Choroid plexus epithelial cell (primary cell): ENCODE data around the gene EGFL7.

ENCODE experiments used
- DNase-seq: peaks from one replicate; pipeline ENCODE4 v3.0.0-alpha.2; 2010; ENCODE audit warnings: low read depth
- H3K4me3 ChIP-seq: 2 replicates; pipeline ENCODE4 v1.5.1; 2011; ENCODE audit warnings: low read depth, mild to moderate bottlenecking, control low read depth, low read length, moderate library complexity
- CTCF ChIP-seq: conservative IDR thresholded peaks from 2 replicates; pipeline ENCODE4 v1.5.1; 2011; ENCODE audit warnings: low read depth, mild to moderate bottlenecking, control low read depth, inconsistent platforms, low read length, moderate library complexity

Gene EGFL7

DNA sequence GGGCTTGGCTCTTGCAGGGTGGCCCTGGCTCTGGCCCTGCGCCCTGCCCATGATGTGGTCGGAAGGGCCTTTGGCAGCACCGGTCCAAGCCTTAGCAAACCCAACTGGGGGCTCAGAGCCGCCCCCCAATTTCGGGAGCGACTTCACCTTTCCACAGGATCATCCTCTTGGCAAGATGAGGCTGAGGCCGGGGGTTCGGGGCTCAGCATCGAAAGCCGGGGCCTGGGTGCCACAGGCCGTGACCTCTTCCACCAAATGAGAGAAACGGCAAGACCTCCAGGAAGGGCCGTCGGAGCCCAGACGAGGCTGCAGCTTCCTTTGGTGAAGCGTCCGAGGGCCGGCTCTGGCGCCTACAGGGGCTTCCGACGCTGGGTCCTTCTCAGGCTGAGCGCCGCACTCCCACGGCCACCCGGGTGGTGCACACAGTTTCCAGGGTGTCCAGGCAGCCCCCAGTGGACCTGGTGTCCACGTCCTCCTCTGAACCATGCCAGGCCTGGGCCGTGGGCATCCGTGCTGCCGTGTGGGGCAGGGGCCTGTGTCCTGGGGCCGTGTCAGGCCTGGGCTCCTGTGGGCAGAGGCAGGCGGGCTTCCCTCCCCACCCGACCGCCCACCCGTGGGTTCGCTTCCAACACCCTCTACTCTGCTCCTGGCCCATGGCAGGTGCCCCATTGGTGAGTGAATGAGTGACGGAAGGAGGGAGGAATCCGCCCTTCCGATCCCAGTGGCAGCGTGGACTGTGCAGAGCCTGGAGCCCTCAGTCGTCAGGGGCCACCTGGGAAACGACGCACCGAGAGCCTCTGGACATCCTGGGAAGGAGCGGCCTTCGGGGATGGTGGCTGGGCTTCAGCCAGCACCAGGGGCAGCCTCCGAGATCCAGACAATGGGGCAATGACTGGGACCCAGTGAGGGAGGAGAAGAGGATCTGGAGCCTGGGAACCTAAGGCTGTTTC is 29.7 kb downstream of the EGFL7 start:
- no peak overlapping the region for H3K4me3 ChIP-seq
- TF ChIP-seq CTCF, result no peak
- DNase-seq, result no peak

DNA sequence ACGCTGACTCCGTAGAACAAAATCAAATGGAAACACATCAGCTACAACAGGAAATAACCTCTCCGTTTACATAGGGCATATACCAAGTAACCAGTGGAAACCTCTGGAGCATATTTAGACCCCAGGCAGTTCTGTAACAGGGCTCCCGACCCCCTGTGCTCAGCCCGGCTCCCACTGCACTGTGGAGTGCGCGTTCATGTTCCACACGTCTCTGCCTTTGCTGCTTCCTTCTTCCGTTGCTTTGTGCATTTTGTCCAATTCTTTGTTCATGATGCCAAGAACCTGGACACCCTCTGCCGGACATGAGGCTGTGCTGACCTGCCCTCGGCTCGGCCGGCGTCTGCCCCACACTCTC is 30.4 kb downstream of the EGFL7 start:
- TF ChIP-seq CTCF, result no peak
- no peak for DNase-seq
- no peak overlapping the region for H3K4me3 ChIP-seq

- no peak for DNase-seq
- no peak overlapping the region for H3K4me3 ChIP-seq
- TF ChIP-seq CTCF, result no peak
Measured at GRCh38 chr9:136693490-136694162, 30.9 kb downstream of the EGFL7 start.

GRCh38 chr9:136694163-136694871 is 31.6 kb downstream of the EGFL7 start:
- no peak overlapping the region for H3K4me3 ChIP-seq
- TF ChIP-seq CTCF, result peak; percentile 80
- peak; percentile 43 for DNase-seq

DNA sequence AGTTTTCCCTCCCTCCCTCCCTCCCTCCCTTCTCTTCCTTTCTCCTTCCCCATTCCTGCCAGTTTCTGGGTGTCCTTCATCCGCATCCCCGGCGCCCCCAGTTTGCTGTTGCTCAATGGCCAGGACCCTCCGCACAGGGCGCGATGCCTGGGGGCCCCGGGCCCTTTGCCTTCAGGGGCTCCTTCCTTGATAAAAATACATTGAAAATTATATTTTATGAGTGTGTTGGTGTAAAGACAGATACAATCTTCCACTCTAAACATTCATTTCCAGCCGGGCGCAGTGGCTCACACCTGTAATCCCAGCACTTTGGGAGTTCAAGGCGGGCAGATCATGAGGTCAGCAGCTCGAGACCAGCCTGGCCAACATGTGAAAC is 32.1 kb downstream of the EGFL7 start:
- H3K4me3 ChIP-seq, result no peak overlapping the region
- TF ChIP-seq CTCF, result no peak
- no peak for DNase-seq

DNA sequence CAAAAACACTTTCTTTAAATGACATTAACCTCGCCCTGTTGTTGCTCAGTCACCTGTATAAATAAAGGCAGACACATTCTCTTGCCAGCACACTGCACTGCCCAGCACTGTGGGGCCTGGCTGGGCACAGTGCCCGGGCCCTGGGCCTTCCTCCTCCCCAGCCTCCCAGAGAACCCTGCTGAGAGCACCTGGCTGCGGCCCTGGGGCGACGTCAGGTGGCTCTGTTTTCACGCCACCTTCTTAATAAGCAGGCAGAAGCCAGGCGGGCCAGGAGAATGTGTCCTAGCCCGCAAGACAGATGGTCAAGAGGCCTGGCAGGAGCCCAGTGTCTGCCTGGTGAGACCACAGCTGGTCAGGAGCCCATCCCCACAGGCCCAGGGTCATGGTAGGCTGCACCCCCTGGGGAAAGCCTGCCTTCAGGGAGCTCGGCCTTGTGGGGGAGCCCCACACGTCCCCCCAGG is 32.7 kb downstream of the EGFL7 start:
- no peak overlapping the region for H3K4me3 ChIP-seq
- TF ChIP-seq CTCF, result no peak
- DNase-seq, result no peak
